B cell (primary cell): ENCODE results near the gene AHCY. TPM values are rescaled to one million over a fixed set of nuclear protein-coding genes. Genes with fewer than 3 reads are reported as not detected.

Experiments
- ATAC-seq: fragments of 200-7000 bp; cut with Tn5 transposase; one replicate; pipeline ENCODE4 v1.10.0; 2021; ENCODE audit warnings: low read depth, mild to moderate bottlenecking, moderate number of reproducible peaks, moderate library complexity
- CTCF ChIA-PET: fragments of 350-600 bp; sonication (Branson Sonifier 250); formaldehyde crosslinking; loops from one replicate; lab custom pipeline; 2021; ENCODE audit warnings: antibody characterized with exemption, inconsistent platforms; lab: Charles Lee
- POLR2A ChIA-PET: fragments of 350-600 bp; sonication (Branson Sonifier 250); formaldehyde crosslinking; loops from one replicate; lab custom pipeline; 2021; ENCODE audit warnings: antibody characterized with exemption; lab: Charles Lee
- DNase-seq: peaks from one replicate; pipeline ENCODE4 v3.0.0; 2013
- H2AFZ ChIP-seq: 2 replicates; pipeline ENCODE4 v1.6.1; 2012; ENCODE audit warnings: mild to moderate bottlenecking, low read depth, low read length; ENCODE audit not compliant: insufficient read depth, poor library complexity, severe bottlenecking
- H3K27ac ChIP-seq, 2 donors: 1 replicate in 1 of 2; 2 replicates in 1 of 2; pipeline ENCODE4 v1.5.1; 2012 to 2013; ENCODE audit warnings: low read length in 2 of 2, mild to moderate bottlenecking in 2 of 2, moderate library complexity in 1 of 2
- H3K27me3 ChIP-seq, 4 experiments: fragments of 200-600 bp in 1 of 4; sonication (generic) in 1 of 4; replicated peaks in 1 of 4; 1 replicate in 2 of 4; 2 replicates in 2 of 4; pipeline versions ENCODE4 v1.6.1 to v1.7.0; 2013 to 2016; ENCODE audit warnings: low read length in 3 of 4, mild to moderate bottlenecking in 2 of 4, mixed read lengths in 1 of 4, moderate library complexity in 1 of 4; ENCODE audit not compliant: insufficient read depth in 4 of 4, control insufficient read depth in 3 of 4; ENCODE audit errors: control extremely low read depth in 1 of 4
- H3K36me3 ChIP-seq, 2 experiments: replicated peaks in 1 of 2; 1 replicate in 1 of 2; 2 replicates in 1 of 2; pipeline versions ENCODE4 v1.6.1 to v1.7.1; 2013; ENCODE audit warnings: low read length in 1 of 2; ENCODE audit not compliant: insufficient read depth in 2 of 2, control insufficient read depth in 1 of 2; ENCODE audit errors: control extremely low read depth in 1 of 2, extremely low read depth in 1 of 2
- H3K4me1 ChIP-seq, 2 donors: fragments of 200-600 bp in 1 of 2; sonication (generic) in 1 of 2; 1 replicate in 1 of 2; 2 replicates in 1 of 2; pipeline versions ENCODE4 v1.5.1 to v1.6.1; 2013 to 2017; ENCODE audit warnings: low read length in 2 of 2; ENCODE audit not compliant: control insufficient read depth in 2 of 2, insufficient read depth in 2 of 2
- H3K4me2 ChIP-seq: replicated peaks from 2 replicates; pipeline ENCODE3; 2012; ENCODE audit warnings: mild to moderate bottlenecking, low read depth, low read length; ENCODE audit not compliant: poor library complexity, severe bottlenecking
- H3K4me3 ChIP-seq, 5 experiments: fragments of 200-600 bp in 1 of 5; sonication (generic) in 1 of 5; 1 replicate in 3 of 5; 2 replicates in 2 of 5; pipeline versions ENCODE4 v1.5.1 to v1.7.0; 2011 to 2016; ENCODE audit warnings: low read length in 4 of 5, mild to moderate bottlenecking in 4 of 5, low read depth in 2 of 5, control low read depth in 1 of 5, moderate library complexity in 1 of 5; ENCODE audit not compliant: insufficient read depth in 1 of 5; ENCODE audit errors: control extremely low read depth in 1 of 5, extremely low read depth in 1 of 5
- H3K79me2 ChIP-seq: fragments of 200-600 bp; sonication (generic); one replicate; pipeline ENCODE4 v1.6.0; 2016; ENCODE audit warnings: low read length; ENCODE audit not compliant: control insufficient read depth, insufficient read depth
- H3K9ac ChIP-seq: fragments of 200-600 bp; sonication (generic); 2 replicates; pipeline ENCODE4 v1.6.1; 2017; ENCODE audit warnings: mild to moderate bottlenecking, low read length, moderate library complexity
- H3K9me3 ChIP-seq, 3 donors: one replicate each; pipeline versions ENCODE4 v1.6.1 to v1.7.1; 2013; ENCODE audit warnings: low read length in 2 of 3; ENCODE audit not compliant: control insufficient read depth in 2 of 3, insufficient read depth in 1 of 3; ENCODE audit errors: control extremely low read depth in 1 of 3
- H4K20me1 ChIP-seq: 2 replicates; pipeline ENCODE4 v1.6.0; 2012; ENCODE audit warnings: mild to moderate bottlenecking, low read length; ENCODE audit not compliant: insufficient read depth, control insufficient read depth, poor library complexity, severe bottlenecking
- H3K27ac Mint-ChIP-seq: one replicate; pipeline ENCODE4 v1.8.0; 2021; ENCODE audit warnings: mixed read lengths
- H3K27me3 Mint-ChIP-seq: one replicate; pipeline ENCODE4 v1.8.0; 2021; ENCODE audit warnings: mixed read lengths
- H3K4me1 Mint-ChIP-seq: one replicate; pipeline ENCODE4 v1.8.0; 2021; ENCODE audit warnings: mixed read lengths
- H3K4me3 Mint-ChIP-seq: one replicate; pipeline ENCODE4 v1.8.0; 2021; ENCODE audit warnings: mixed read lengths
- H3K9me3 Mint-ChIP-seq: one replicate; pipeline ENCODE4 v1.8.0; 2022; ENCODE audit warnings: mixed read lengths; ENCODE audit not compliant: insufficient read depth
- EZH2 ChIP-seq: IDR thresholded peaks from 2 replicates; pipeline ENCODE4 v1.6.1; 2012; ENCODE audit warnings: borderline replicate concordance, low read depth, mild to moderate bottlenecking, moderate library complexity, low read length; ENCODE audit not compliant: insufficient read depth, poor library complexity, severe bottlenecking
- intact Hi-C: fragments of 100-400 bp; cut with micrococcal nuclease; formaldehyde crosslinking; loops from one replicate; pipeline ENCODE4 v1.10.0; 2022
- polyA plus RNA-seq: library from polyadenylated mRNA; depleted of rRNA; stranded (reverse); fragments of >200 nt; gene quantifications from 2 replicates; pipeline ENCODE4 v1.2.3, GENCODE V29; 2012
- small RNA-seq: library from RNA; depleted of rRNA; stranded (forward); fragments of <200 nt; gene quantifications from one replicate; pipeline ENCODE3, GENCODE V24; 2012; ENCODE audit warnings: low replicate concordance, low read depth; ENCODE audit not compliant: insufficient read length
- total RNA-seq, 2 donors: library from RNA; stranded (reverse); fragments of 120-200 nt in 1 of 2; gene quantifications; 1 replicate in 1 of 2; 2 replicates in 1 of 2; pipeline versions ENCODE4 v1.2.3 to v1.2.4, GENCODE V29; 2013 to 2022
- TF ChIP-seq, protein P1 (sequence below): fragments of 200-600 bp; IDR thresholded peaks from one replicate; pipeline ENCODE4 v1.8.0; 2022; ENCODE audit warnings: antibody characterized with exemption, mild to moderate bottlenecking

Gene AHCY
- total and polyA plus RNA-seq, 2 donors (not counting 1 experiment from before 2014, with no cell fraction given), result 43.6 to 44.0 TPM

DNA sequence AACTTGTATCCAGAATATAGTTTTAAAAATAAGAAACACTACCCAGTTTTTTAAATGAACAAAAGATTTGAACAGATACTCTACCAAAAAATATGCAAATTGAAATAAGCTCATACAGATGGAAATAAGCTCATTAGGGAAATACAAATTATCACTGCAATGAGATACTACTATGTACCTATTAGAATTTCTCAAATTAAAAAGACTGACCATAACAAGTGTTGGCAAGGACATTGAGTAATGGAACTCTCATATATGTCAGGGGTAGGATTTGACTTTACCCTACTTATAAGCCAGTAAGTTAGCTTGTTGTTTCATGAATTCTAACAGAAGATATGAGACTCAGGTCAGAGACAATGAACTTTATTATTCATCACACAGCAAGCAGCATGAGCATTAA, 71.5 kb downstream of the AHCY start:
- no peak for ATAC-seq
- H3K27me3 Mint-ChIP-seq, result peaks cover 3% of the 10 kb centered on the region
- no peak for DNase-seq
- TF ChIP-seq, protein P1, sequence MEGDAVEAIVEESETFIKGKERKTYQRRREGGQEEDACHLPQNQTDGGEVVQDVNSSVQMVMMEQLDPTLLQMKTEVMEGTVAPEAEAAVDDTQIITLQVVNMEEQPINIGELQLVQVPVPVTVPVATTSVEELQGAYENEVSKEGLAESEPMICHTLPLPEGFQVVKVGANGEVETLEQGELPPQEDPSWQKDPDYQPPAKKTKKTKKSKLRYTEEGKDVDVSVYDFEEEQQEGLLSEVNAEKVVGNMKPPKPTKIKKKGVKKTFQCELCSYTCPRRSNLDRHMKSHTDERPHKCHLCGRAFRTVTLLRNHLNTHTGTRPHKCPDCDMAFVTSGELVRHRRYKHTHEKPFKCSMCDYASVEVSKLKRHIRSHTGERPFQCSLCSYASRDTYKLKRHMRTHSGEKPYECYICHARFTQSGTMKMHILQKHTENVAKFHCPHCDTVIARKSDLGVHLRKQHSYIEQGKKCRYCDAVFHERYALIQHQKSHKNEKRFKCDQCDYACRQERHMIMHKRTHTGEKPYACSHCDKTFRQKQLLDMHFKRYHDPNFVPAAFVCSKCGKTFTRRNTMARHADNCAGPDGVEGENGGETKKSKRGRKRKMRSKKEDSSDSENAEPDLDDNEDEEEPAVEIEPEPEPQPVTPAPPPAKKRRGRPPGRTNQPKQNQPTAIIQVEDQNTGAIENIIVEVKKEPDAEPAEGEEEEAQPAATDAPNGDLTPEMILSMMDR, result no peak
- TF ChIP-seq EZH2, result no peak
- Histone ChIP-seq H3K27me3 (no peaks in the 10 kb centered on the region), H3K4me1 (no peaks in the 10 kb centered on the region), H3K36me3 (no peaks in the 10 kb centered on the region), H4K20me1 (no peaks in the 10 kb centered on the region), H3K27ac (no peak overlapping the region), H3K79me2 (no peaks in the 10 kb centered on the region), H3K9ac (no peak overlapping the region), H3K4me3 (no peak overlapping the region), H2AFZ (no peak overlapping the region), H3K4me2 (no peak overlapping the region), H3K9me3 (peaks cover 0 to 4% (median 0%) of the 10 kb centered on the region in 3 donors)
- intact Hi-C loops, result no loop called here
- no peaks in the 10 kb centered on the region for H3K4me1 Mint-ChIP-seq
- no peak overlapping the region for H3K4me3 Mint-ChIP-seq
- POLR2A ChIA-PET, result no interaction called here
- H3K27ac Mint-ChIP-seq, result no peak overlapping the region
- no peaks in the 10 kb centered on the region for H3K9me3 Mint-ChIP-seq
- CTCF ChIA-PET, result no interaction called here

Small RNAs within 50 kb of the gene (small RNA-seq; reads per million reads assigned to genes)
- gene AL356299.1, result not detected

Other genes with a start within 250 kb of the AHCY start
- 26.4 and 27.7 TPM in 2 replicates for gene EIF2S2, start 191.1 kb downstream of the AHCY start, total RNA-seq
- gene EIF2S2, start 191.1 kb downstream of the AHCY start, polyA plus RNA-seq, result 11.3 and 14.3 TPM in 2 replicates
- not detected in 2 replicates for gene ASIP, start 61.9 kb downstream of the AHCY start, total RNA-seq
- 0.24 TPM in 1 of 2 replicates, not detected in the other for gene ASIP, start 61.9 kb downstream of the AHCY start, polyA plus RNA-seq
- gene ITCH, start 59.9 kb upstream of the AHCY start, total RNA-seq, result 89.6 and 110 TPM in 2 replicates
- 10.0 and 13.8 TPM in 2 replicates for gene ITCH, start 59.9 kb upstream of the AHCY start, polyA plus RNA-seq
- 43.8 and 55.3 TPM in 2 replicates for gene DYNLRB1, start 213.1 kb upstream of the AHCY start, total RNA-seq
- 116 and 120 TPM in 2 replicates for gene DYNLRB1, start 213.1 kb upstream of the AHCY start, polyA plus RNA-seq